Natural killer cell treated with Interleukin-12 subunit alpha and Interleukin-12 subunit beta and Interleukin-15 and Interleukin-18, amount 100 ng/mL, for 72 hours (primary cell): ENCODE measurements around the gene TMEM161A. TPM values are rescaled to one million over a fixed set of nuclear protein-coding genes. Genes with fewer than 3 reads are reported as not detected.
"Not testable (repeated sequence)": the region's sequence is repeated elsewhere in the genome, so short reads cannot be mapped to it uniquely, and the experiment has no call there.

Source experiments
- ATAC-seq, 2 donors: fragments of 150-1000 bp; cut with Tn5 transposase in 1 of 2; sonication (Bioruptor Pico), chemical (Tn5 transposase) in 1 of 2; 2 replicates each; pipeline ENCODE4 v1.10.0; 2021
- DNase-seq: peaks from one replicate; pipeline ENCODE4 v3.0.0; 2022; ENCODE audit warnings: low spot score
- H3K27ac Mint-ChIP-seq, 2 donors: 1 replicate in 1 of 2; 2 replicates in 1 of 2; pipeline ENCODE4 v1.8.0; 2022; ENCODE audit warnings: mixed read lengths in 2 of 2, mild to moderate bottlenecking in 1 of 2, moderate library complexity in 1 of 2
- H3K27me3 Mint-ChIP-seq, 2 donors: 1 replicate in 1 of 2; 2 replicates in 1 of 2; pipeline ENCODE4 v1.8.0; 2022; ENCODE audit warnings: mixed read lengths in 2 of 2
- H3K36me3 Mint-ChIP-seq: one replicate; pipeline ENCODE4 v1.8.0; 2022; ENCODE audit warnings: mixed read lengths
- H3K4me1 Mint-ChIP-seq, 2 donors: 1 replicate in 1 of 2; 2 replicates in 1 of 2; pipeline ENCODE4 v1.8.0; 2022; ENCODE audit warnings: low read depth in 2 of 2, mixed read lengths in 2 of 2, mild to moderate bottlenecking in 1 of 2
- H3K4me3 Mint-ChIP-seq: one replicate; pipeline ENCODE4 v1.8.0; 2022; ENCODE audit warnings: mixed read lengths
- H3K9me3 Mint-ChIP-seq: 2 replicates; pipeline ENCODE4 v1.8.0; 2022; ENCODE audit warnings: mixed read lengths
- total RNA-seq, 2 donors: library from RNA; stranded (reverse); gene quantifications; one replicate each; pipeline ENCODE4 v1.2.3, GENCODE V29; 2022

Gene TMEM161A
- total RNA-seq, 2 donors from 2014 or later = 22.0 to 38.1 TPM

GRCh38 chr19:19106938-19107337, 31.3 kb downstream of the TMEM161A start:
- H3K9me3 Mint-ChIP-seq, H3K36me3 Mint-ChIP-seq, DNase-seq, H3K27ac Mint-ChIP-seq, ATAC-seq, H3K4me1 Mint-ChIP-seq, H3K27me3 Mint-ChIP-seq, H3K4me3 Mint-ChIP-seq: not testable (repeated sequence)

GRCh38 chr19:19106056-19106551, 32.2 kb downstream of the TMEM161A start:
- Mint-ChIP-seq H3K4me3 (no peak overlapping the region), H3K36me3 (no peaks in the 10 kb centered on the region), H3K27ac (no peak overlapping the region), H3K9me3 (no peaks in the 10 kb centered on the region), H3K27me3 (no peaks in the 10 kb centered on the region), H3K4me1 (no peaks in the 10 kb centered on the region)
- DNase-seq (peak; percentile 49), ATAC-seq (no peak)

- H3K9me3 Mint-ChIP-seq = no peaks in the 10 kb centered on the region
- H3K4me3 Mint-ChIP-seq = no peak overlapping the region
- DNase-seq (no peak), ATAC-seq (no peak)
- no peaks in the 10 kb centered on the region for H3K27me3 Mint-ChIP-seq
- H3K36me3 Mint-ChIP-seq = no peaks in the 10 kb centered on the region
- peaks cover 0 to 2% of the 10 kb centered on the region in 2 donors for H3K4me1 Mint-ChIP-seq
- no peak overlapping the region for H3K27ac Mint-ChIP-seq
Observed at GRCh38 chr19:19105365-19106055, 32.8 kb downstream of the TMEM161A start.

GRCh38 chr19:19103167-19103566, 35.1 kb downstream of the TMEM161A start:
- peak; percentile 47 for DNase-seq
- no peaks in the 10 kb centered on the region for H3K27me3 Mint-ChIP-seq
- H3K9me3 Mint-ChIP-seq = no peaks in the 10 kb centered on the region
- H3K4me1 Mint-ChIP-seq = peaks cover 0 to 3% of the 10 kb centered on the region in 2 donors
- no peak overlapping the region for H3K4me3 Mint-ChIP-seq
- no peak overlapping the region for H3K27ac Mint-ChIP-seq
- H3K36me3 Mint-ChIP-seq = no peaks in the 10 kb centered on the region
- ATAC-seq = no peak

- not testable (repeated sequence) for H3K9me3 Mint-ChIP-seq, ATAC-seq, H3K4me1 Mint-ChIP-seq, H3K36me3 Mint-ChIP-seq, DNase-seq, H3K4me3 Mint-ChIP-seq, H3K27ac Mint-ChIP-seq, H3K27me3 Mint-ChIP-seq
Observed at GRCh38 chr19:19102566-19102965, 35.7 kb downstream of the TMEM161A start.

GRCh38 chr19:19101540-19101939, 36.7 kb downstream of the TMEM161A start:
- Mint-ChIP-seq H3K4me1 (peaks cover 0 to 3% of the 10 kb centered on the region in 2 donors), H3K36me3 (no peaks in the 10 kb centered on the region), H3K27ac (no peak overlapping the region), H3K4me3 (no peak overlapping the region), H3K9me3 (no peaks in the 10 kb centered on the region), H3K27me3 (no peaks in the 10 kb centered on the region)
- ATAC-seq = peak in 1 of 2 donors; percentile 34
- no peak for DNase-seq

GRCh38 chr19:19098703-19099632, 39.3 kb downstream of the TMEM161A start:
- ATAC-seq = no peak
- Mint-ChIP-seq H3K36me3 (no peaks in the 10 kb centered on the region), H3K9me3 (no peaks in the 10 kb centered on the region), H3K27ac (no peak overlapping the region), H3K4me3 (no peak overlapping the region), H3K4me1 (peaks cover 0 to 3% of the 10 kb centered on the region in 2 donors), H3K27me3 (no peaks in the 10 kb centered on the region)
- DNase-seq = no peak

- Mint-ChIP-seq H3K4me1 (peaks cover 0 to 7% of the 10 kb centered on the region in 2 donors), H3K27me3 (no peaks in the 10 kb centered on the region)
- no peak for ATAC-seq
Observed at GRCh38 chr19:19098084-19098702, 40.1 kb downstream of the TMEM161A start.

GRCh38 chr19:19096641-19097627, 41.3 kb downstream of the TMEM161A start:
- H3K36me3 Mint-ChIP-seq = no peaks in the 10 kb centered on the region
- H3K27me3 Mint-ChIP-seq = no peaks in the 10 kb centered on the region
- no peaks in the 10 kb centered on the region for H3K9me3 Mint-ChIP-seq
- H3K4me1 Mint-ChIP-seq = peaks cover 0 to 7% of the 10 kb centered on the region in 2 donors
- H3K4me3 Mint-ChIP-seq = no peak overlapping the region
- no peak for ATAC-seq
- no peak for DNase-seq
- no peak overlapping the region for H3K27ac Mint-ChIP-seq

More at GRCh38 chr19:19098084-19098702, 40.1 kb downstream of the TMEM161A start:
- no peak overlapping the region for H3K27ac Mint-ChIP-seq
- no peaks in the 10 kb centered on the region for H3K9me3 Mint-ChIP-seq
- no peak for DNase-seq
- H3K36me3 Mint-ChIP-seq = no peaks in the 10 kb centered on the region
- no peak overlapping the region for H3K4me3 Mint-ChIP-seq

GRCh38 chr19:19095691-19096090, 42.6 kb downstream of the TMEM161A start:
- no peaks in the 10 kb centered on the region for H3K9me3 Mint-ChIP-seq
- DNase-seq = no peak
- no peaks in the 10 kb centered on the region for H3K36me3 Mint-ChIP-seq
- peaks cover 0 to 7% of the 10 kb centered on the region in 2 donors for H3K4me1 Mint-ChIP-seq
- no peak overlapping the region for H3K4me3 Mint-ChIP-seq
- H3K27ac Mint-ChIP-seq = no peak overlapping the region
- no peak for ATAC-seq
- H3K27me3 Mint-ChIP-seq = no peaks in the 10 kb centered on the region

- no peak overlapping the region for H3K4me3 Mint-ChIP-seq
- DNase-seq (no peak), ATAC-seq (no peak)
- H3K4me1 Mint-ChIP-seq = peaks cover 0 to 4% of the 10 kb centered on the region in 2 donors
- no peaks in the 10 kb centered on the region for H3K9me3 Mint-ChIP-seq
- no peak overlapping the region for H3K27ac Mint-ChIP-seq
- no peaks in the 10 kb centered on the region for H3K36me3 Mint-ChIP-seq
- no peaks in the 10 kb centered on the region for H3K27me3 Mint-ChIP-seq
Observed at GRCh38 chr19:19094513-19094912, 43.8 kb downstream of the TMEM161A start.

- H3K4me1 Mint-ChIP-seq = peaks cover 0 to 12% of the 10 kb centered on the region in 2 donors
- no peaks in the 10 kb centered on the region for H3K27me3 Mint-ChIP-seq
- H3K27ac Mint-ChIP-seq = no peak overlapping the region
- ATAC-seq = no peak
- DNase-seq = no peak
- H3K4me3 Mint-ChIP-seq = no peak overlapping the region
- H3K9me3 Mint-ChIP-seq = no peaks in the 10 kb centered on the region
- H3K36me3 Mint-ChIP-seq = no peaks in the 10 kb centered on the region
Observed at GRCh38 chr19:19087676-19088075, 50.6 kb downstream of the TMEM161A start.
